Uterus (tissue), 2 donors: ENCODE measurements around the gene FBXW8.

Source experiments
- CTCF ChIP-seq, 4 experiments: fragments of 200-600 bp in 2 of 4; fragments of 450-650 bp in 2 of 4; sonication (generic) in 2 of 4; IDR thresholded peaks; one replicate each; pipeline ENCODE4 v1.5.1; 2016 to 2019; ENCODE audit warnings: antibody characterized with exemption in 4 of 4, mild to moderate bottlenecking in 2 of 4, moderate library complexity in 1 of 4
- POLR2A ChIP-seq, 2 donors: fragments of 450-650 bp; IDR thresholded peaks; one replicate each; pipeline ENCODE4 v1.6.1; 2016; ENCODE audit warnings: antibody characterized with exemption in 2 of 2, mild to moderate bottlenecking in 1 of 2, moderate library complexity in 1 of 2

GRCh38 chr12:117005417-117006046, 94.8 kb downstream of the FBXW8 start:
- TF ChIP-seq CTCF (IDR thresholded peaks at IDR 0.05) (no peak), POLR2A (IDR thresholded peaks at IDR 0.05) (no peak)
